H1 (cell line): Measurements from ENCODE around the gene SLC25A4. TPM values are rescaled to one million over a fixed set of nuclear protein-coding genes. Genes with fewer than 3 reads are reported as not detected.

Experiments used
- CTCF ChIA-PET: fragments of 300-600 bp; sonication (Branson Sonifier 250); formaldehyde crosslinking; loops from one replicate; lab custom pipeline; 2021; ENCODE audit not compliant: partially characterized antibody; lab: Charles Lee
- POLR2A ChIA-PET: fragments of 300-600 bp; sonication (Branson Sonifier 250); formaldehyde crosslinking; loops from one replicate; lab custom pipeline; 2021; ENCODE audit warnings: inconsistent platforms; ENCODE audit not compliant: partially characterized antibody; lab: Charles Lee
- DNase-seq, 2 experiments: peaks; one replicate each; pipeline versions ENCODE4 v3.0.0 to v3.0.0-alpha.2; 2010 to 2022; ENCODE audit warnings: low spot score in 2 of 2, low read depth in 1 of 2, mixed read lengths in 1 of 2
- FAIRE-seq: peaks from 2 replicates; lab custom pipeline; 2011; peaks lifted over from hg19 to GRCh38; lab: Jason Lieb, UNC
- H2AFZ ChIP-seq: 2 replicates; pipeline ENCODE4 v1.8.1; 2012; ENCODE audit warnings: low read length, inconsistent platforms
- H2AK5ac ChIP-seq: 2 replicates; pipeline ENCODE4 v1.6.1; 2013; ENCODE audit warnings: low read depth, low read length
- H2BK120ac ChIP-seq: replicated peaks from 2 replicates; pipeline ENCODE3; 2013; ENCODE audit warnings: low read depth, low read length, inconsistent platforms
- H2BK12ac ChIP-seq: 2 replicates; pipeline ENCODE4 v1.6.1; 2013; ENCODE audit warnings: low read depth, low read length
- H2BK15ac ChIP-seq: 2 replicates; pipeline ENCODE4 v1.6.1; 2013; ENCODE audit warnings: low read length
- H2BK20ac ChIP-seq: 2 replicates; pipeline ENCODE4 v1.6.1; 2013; ENCODE audit warnings: low read length
- H2BK5ac ChIP-seq: 2 replicates; pipeline ENCODE4 v1.6.1; 2013; ENCODE audit warnings: low read depth, low read length
- H3K14ac ChIP-seq: 2 replicates; pipeline ENCODE4 v1.6.1; 2013; ENCODE audit warnings: inconsistent platforms; ENCODE audit not compliant: insufficient read length
- H3K18ac ChIP-seq: 2 replicates; pipeline ENCODE4 v1.6.1; 2013; ENCODE audit warnings: low read length; ENCODE audit errors: extremely low read depth
- H3K23ac ChIP-seq: 2 replicates; pipeline ENCODE4 v1.6.1; 2013; ENCODE audit warnings: inconsistent platforms; ENCODE audit not compliant: insufficient read length
- H3K23me2 ChIP-seq: 2 replicates; pipeline ENCODE4 v1.6.1; 2013; ENCODE audit warnings: low read depth, low read length
- H3K27ac ChIP-seq: 2 replicates; pipeline ENCODE4 v1.6.1; 2011; ENCODE audit warnings: low read depth, low read length, inconsistent platforms
- H3K27me3 ChIP-seq, 4 experiments: replicated peaks in 1 of 4; 1 replicate in 1 of 4; 2 replicates in 3 of 4; pipeline versions ENCODE4 v1.6.1 to v1.8.1; 2011 to 2013; ENCODE audit warnings: low read length in 3 of 4, mild to moderate bottlenecking in 3 of 4, inconsistent platforms in 2 of 4, mixed read lengths in 2 of 4, moderate library complexity in 1 of 4; ENCODE audit not compliant: control insufficient read depth in 3 of 4, insufficient read depth in 3 of 4; ENCODE audit errors: extremely low read depth in 1 of 4
- H3K36me3 ChIP-seq, 4 experiments: 2 replicates each; pipeline versions ENCODE4 v1.6.1 to v1.8.1; 2011 to 2013; ENCODE audit warnings: mild to moderate bottlenecking in 4 of 4, low read length in 3 of 4, moderate library complexity in 2 of 4, control low read depth in 1 of 4, inconsistent platforms in 1 of 4; ENCODE audit not compliant: insufficient read depth in 4 of 4, control insufficient read depth in 2 of 4
- H3K4ac ChIP-seq: replicated peaks from 2 replicates; pipeline ENCODE3; 2013; ENCODE audit warnings: low read length, low read depth, mixed read lengths, inconsistent platforms; ENCODE audit not compliant: insufficient read length
- H3K4me1 ChIP-seq, 4 experiments: replicated peaks in 1 of 4; 1 replicate in 1 of 4; 2 replicates in 3 of 4; pipeline versions ENCODE4 v1.6.1 to v1.8.1; 2011 to 2013; ENCODE audit warnings: low read length in 3 of 4, inconsistent platforms in 2 of 4, mixed read lengths in 1 of 4; ENCODE audit not compliant: insufficient read depth in 4 of 4, control insufficient read depth in 3 of 4
- H3K4me2 ChIP-seq, 2 experiments: 2 replicates each; pipeline versions ENCODE4 v1.6.1 to v1.8.1; 2011 to 2013; ENCODE audit warnings: low read depth in 2 of 2, low read length in 2 of 2, control low read depth in 1 of 2, inconsistent platforms in 1 of 2, mild to moderate bottlenecking in 1 of 2; ENCODE audit not compliant: insufficient read depth in 1 of 2
- H3K4me3 ChIP-seq, 4 experiments: fragments of 200-600, 300-600 bp in 1 of 4; sonication (generic), shearing (Covaris generic), sonication (Bioruptor Twin) in 1 of 4; 2 replicates each; pipeline versions ENCODE4 v1.5.1 to v1.8.1; 2011 to 2016; ENCODE audit warnings: low read length in 4 of 4, low read depth in 3 of 4, control low read depth in 2 of 4, inconsistent platforms in 2 of 4, mild to moderate bottlenecking in 2 of 4, mixed read lengths in 1 of 4, moderate library complexity in 1 of 4; ENCODE audit not compliant: insufficient read depth in 2 of 4; ENCODE audit errors: extremely low read depth in 1 of 4
- H3K56ac ChIP-seq: replicated peaks from 2 replicates; pipeline ENCODE3; 2013; ENCODE audit warnings: low read depth, mild to moderate bottlenecking, mixed read lengths, low read length, inconsistent platforms; ENCODE audit not compliant: insufficient read length
- H3K79me1 ChIP-seq: 2 replicates; pipeline ENCODE4 v1.6.1; 2013; ENCODE audit warnings: low read depth, low read length, control low read depth
- H3K79me2 ChIP-seq, 2 experiments: 2 replicates each; pipeline versions ENCODE4 v1.6.1 to v1.8.1; 2012 to 2013; ENCODE audit warnings: low read length in 2 of 2, mild to moderate bottlenecking in 2 of 2, inconsistent platforms in 1 of 2; ENCODE audit not compliant: insufficient read depth in 2 of 2, control insufficient read depth in 1 of 2
- H3K9ac ChIP-seq, 4 experiments: replicated peaks in 1 of 4; 1 replicate in 1 of 4; 2 replicates in 3 of 4; pipeline versions ENCODE4 v1.6.1 to v1.8.1; 2011 to 2013; ENCODE audit warnings: low read depth in 3 of 4, low read length in 3 of 4, control low read depth in 2 of 4, mild to moderate bottlenecking in 2 of 4, moderate library complexity in 2 of 4, inconsistent platforms in 1 of 4; ENCODE audit errors: extremely low read depth in 1 of 4
- H3K9me3 ChIP-seq, 2 experiments: 2 replicates each; pipeline versions ENCODE4 v1.6.1 to v1.8.1; 2012 to 2013; ENCODE audit warnings: mild to moderate bottlenecking in 2 of 2, moderate library complexity in 2 of 2, control low read depth in 1 of 2, inconsistent platforms in 1 of 2, low read depth in 1 of 2, low read length in 1 of 2, mixed read lengths in 1 of 2; ENCODE audit not compliant: insufficient read depth in 2 of 2
- H4K20me1 ChIP-seq, 2 experiments: replicated peaks in 1 of 2; 2 replicates each; pipeline versions ENCODE3 to v1.8.1; 2011 to 2013; ENCODE audit warnings: inconsistent platforms in 2 of 2, low read length in 2 of 2, mild to moderate bottlenecking in 1 of 2; ENCODE audit not compliant: insufficient read depth in 2 of 2, control insufficient read depth in 1 of 2
- H4K5ac ChIP-seq: 2 replicates; pipeline ENCODE4 v1.6.1; 2013; ENCODE audit warnings: low read length, low read depth, mixed read lengths, inconsistent platforms; ENCODE audit not compliant: insufficient read length
- H4K8ac ChIP-seq: 2 replicates; pipeline ENCODE4 v1.8.0; 2013; ENCODE audit warnings: mild to moderate bottlenecking, moderate library complexity, low read length, inconsistent platforms; ENCODE audit not compliant: insufficient read depth; ENCODE audit errors: extremely low read depth
- H4K91ac ChIP-seq: replicated peaks from 2 replicates; pipeline ENCODE3; 2013; ENCODE audit warnings: low read length, mixed read lengths, inconsistent platforms; ENCODE audit not compliant: insufficient read length
- EZH2 ChIP-seq: fragments of 200-600 bp; sonication (generic); IDR thresholded peaks from 2 replicates; pipeline ENCODE4 v1.7.1; 2012; ENCODE audit warnings: low read depth, mild to moderate bottlenecking, moderate library complexity, low read length, inconsistent platforms; ENCODE audit not compliant: severe bottlenecking
- JUND ChIP-seq: IDR thresholded peaks from 2 replicates; pipeline ENCODE4 v1.6.1; 2011; ENCODE audit warnings: mild to moderate bottlenecking, improper control_type of control experiment, low read length
- POU5F1 ChIP-seq: IDR thresholded peaks from 2 replicates; pipeline ENCODE4 v1.6.1; 2011; ENCODE audit warnings: low read depth, mild to moderate bottlenecking, low read length, moderate library complexity
- SUZ12 ChIP-seq: fragments of 200-600 bp; sonication (generic); IDR thresholded peaks from 2 replicates; pipeline ENCODE4 v1.6.1; 2012; ENCODE audit warnings: mild to moderate bottlenecking, inconsistent platforms, low read length, moderate library complexity, mixed read lengths
- TEAD4 ChIP-seq: IDR thresholded peaks from 2 replicates; pipeline ENCODE4 v1.6.1; 2012; ENCODE audit warnings: low read depth, low read length, inconsistent platforms, mixed read lengths
- ZNF274 ChIP-seq: IDR thresholded peaks from 2 replicates; pipeline ENCODE4 v1.7.0; 2012; ENCODE audit warnings: low read length, borderline replicate concordance; ENCODE audit errors: extremely low read depth
- WGBS, 2 experiments: shearing (Covaris generic) in 1 of 2; methylation state at CpG; one replicate each; pipeline versions ENCODE4 v1.1.6 to v1.1.7; 2013 to 2015; ENCODE audit warnings: low lambda C conversion rate in 2 of 2, mixed read lengths in 2 of 2, inconsistent platforms in 1 of 2, low coverage in 1 of 2, missing lambda C conversion rate in 1 of 2; ENCODE audit not compliant: insufficient replicate concordance in 2 of 2, insufficient coverage in 1 of 2, insufficient read length in 1 of 2; ENCODE audit errors: extremely low coverage in 1 of 2, missing lambda C conversion rate in 1 of 2; 5-methylcytosine and 5-hydroxymethylcytosine counted together
- polyA plus RNA-seq, 7 experiments: library from polyadenylated mRNA; depleted of rRNA in 3 of 7; stranded (reverse) in 5 of 7; unstranded in 2 of 7; fragments of >200 nt in 5 of 7; fragments of 200-250 nt in 2 of 7; gene quantifications; 1 replicate in 5 of 7; 2 replicates in 1 of 7; 4 replicates in 1 of 7; pipeline versions ENCODE4 v1.2.1 to v1.2.3, GENCODE V29; 2011 to 2013; ENCODE audit warnings: missing spikeins in 2 of 7, mixed read lengths in 2 of 7
- total RNA-seq: library from RNA; stranded (reverse); fragmentation: NEBNext Ultra II Directional; extraction: Animal tissue kit (Norgen Biotek cat#: 25700); gene quantifications from 2 replicates; pipeline ENCODE4 v1.2.1, GENCODE V29; 2021

Gene SLC25A4
- total and polyA plus RNA-seq, 2 of the 8 experiments (the other 6 are each of a cell fraction or from before 2014, with no cell fraction given) = 41.3 to 42.0 TPM

- H2BK5ac ChIP-seq = no peak overlapping the region
- peak overlapping the region; percentile 75; the same call in 1 of the 2 replicates for H2BK15ac ChIP-seq
- H3K27ac ChIP-seq = no peak overlapping the region
- no peak overlapping the region for H4K5ac ChIP-seq
- H3K4me1 ChIP-seq = peaks cover 6 to 22% (median 12%) of the 10 kb centered on the region in 4 experiments
- H4K20me1 ChIP-seq = no peaks in the 10 kb centered on the region
- TF ChIP-seq ZNF274 (no peak), SUZ12 (no peak), EZH2 (no peak), POU5F1 (no peak), TEAD4 (no peak), JUND (0 out of 2 replicates have a peak, but pooled peaks have one; percentile 16)
- TF ChIP-seq, all 59 proteins: peak for 1
- Histone ChIP-seq H2BK20ac (0 out of 2 replicates have a peak overlapping the region, but pooled peaks have one; percentile 37), H3K79me1 (no peaks in the 10 kb centered on the region), H4K91ac (no peak overlapping the region), H3K9me3 (no peaks in the 10 kb centered on the region), H3K18ac (no peak overlapping the region), H3K79me2 (no peaks in the 10 kb centered on the region), H4K8ac (no peak overlapping the region), H2BK12ac (peak overlapping the region; percentile 23; the same call in 1 of the 2 replicates), H3K36me3 (no peaks in the 10 kb centered on the region), H3K56ac (peak overlapping the region; percentile 20), H3K9ac (no peak overlapping the region), H3K23me2 (no peaks in the 10 kb centered on the region; the same call in 1 of the 2 replicates), H3K4ac (peak overlapping the region; percentile 57), H3K4me2 (no peak overlapping the region), H3K4me3 (no peak overlapping the region), H3K27me3 (no peaks in the 10 kb centered on the region), H2AK5ac (peak overlapping the region; percentile 90; the same call in 1 of the 2 replicates), H2BK120ac (no peak overlapping the region), H2AFZ (no peak overlapping the region), H3K14ac (no peak overlapping the region), H3K23ac (no peak overlapping the region)
- ChIA-PET POLR2A (no interaction called here), CTCF (interaction anchor here (0.9 to 1.6 kb wide), 3 partner anchors 12 to 107 kb away, joined by 4 to 5 read pairs (median 4); no protein-coding TSS in a partner anchor)
- DNase-seq = peak in 1 of 2 experiments; percentile 23
- FAIRE-seq = no peak
- WGBS, 2 experiments = 94% methylated on average over 2 of the region's 2 CpGs; no CpG with 5 or more reads in 1 of the 2 experiments
Measured at GRCh38 chr4:185112104-185112503, 31.0 kb upstream of the SLC25A4 start.
